Measurements from ENCODE around the gene TUBB2A. TPM values are rescaled to one million over a fixed set of nuclear protein-coding genes. Genes with fewer than 3 reads are reported as not detected.
"Not testable (repeated sequence)": the region's sequence is repeated elsewhere in the genome, so short reads cannot be mapped to it uniquely, and the experiment has no call there.

TUBB2A gene
- 265 and 319 TPM in 2 replicates for total RNA-seq (2014; rRNA removed; shearing (Covaris generic))

- peak; percentile 83 for DNase-seq (ENCODE audit: low read depth)
Observed at GRCh38 chr6:3157131-3157933, at the start of gene TUBB2A. Gene TUBB2A (minus strand): TSS chr6:3157544. CDS start chr6:3157463, 81 bp downstream.

- DNase-seq (ENCODE audit: low read depth) = no peak
Observed at GRCh38 chr6:3206339-3207015, 49.1 kb upstream of the TUBB2A start.

- peak; percentile 87 for DNase-seq (ENCODE audit: low read depth)
Observed at GRCh38 chr6:3205913-3206312, 48.6 kb upstream of the TUBB2A start.

- no peak for DNase-seq (ENCODE audit: low read depth)
Observed at GRCh38 chr6:3204921-3205320, 47.6 kb upstream of the TUBB2A start.

GRCh38 chr6:3202999-3203696 lies 45.8 kb upstream of the TUBB2A start:
- DNase-seq (ENCODE audit: low read depth) = peak; percentile 49

- no peak for DNase-seq (ENCODE audit: low read depth)
Observed at GRCh38 chr6:3201388-3201787, 44.0 kb upstream of the TUBB2A start.

- DNase-seq (ENCODE audit: low read depth) = no peak
Observed at GRCh38 chr6:3200682-3201081, 43.3 kb upstream of the TUBB2A start.

- DNase-seq (ENCODE audit: low read depth) = no peak
Observed at GRCh38 chr6:3199382-3199781, 42.0 kb upstream of the TUBB2A start.

- not testable (repeated sequence) for DNase-seq (ENCODE audit: low read depth)
Observed at GRCh38 chr6:3197734-3198133, 40.4 kb upstream of the TUBB2A start.

- peak; percentile 26 for DNase-seq (ENCODE audit: low read depth)
Observed at GRCh38 chr6:3196770-3197169, 39.4 kb upstream of the TUBB2A start.

- DNase-seq (ENCODE audit: low read depth) = peak; percentile 91
Observed at GRCh38 chr6:3195695-3196497, 38.6 kb upstream of the TUBB2A start.

- DNase-seq (ENCODE audit: low read depth) = no peak
Observed at GRCh38 chr6:3195420-3195694, 38.0 kb upstream of the TUBB2A start.

GRCh38 chr6:3194535-3195419 lies 37.4 kb upstream of the TUBB2A start:
- peak; percentile 85 for DNase-seq (ENCODE audit: low read depth)

- DNase-seq (ENCODE audit: low read depth) = no peak
Observed at GRCh38 chr6:3193102-3193849, 35.9 kb upstream of the TUBB2A start.

GRCh38 chr6:3190779-3191178 lies 33.4 kb upstream of the TUBB2A start:
- no peak for DNase-seq (ENCODE audit: low read depth)

GRCh38 chr6:3190056-3190455 lies 32.7 kb upstream of the TUBB2A start:
- no peak for DNase-seq (ENCODE audit: low read depth)

- DNase-seq (ENCODE audit: low read depth) = not testable (repeated sequence)
Observed at GRCh38 chr6:3189192-3189591, 31.8 kb upstream of the TUBB2A start.

- no peak for DNase-seq (ENCODE audit: low read depth)
Observed at GRCh38 chr6:3188262-3188661, 30.9 kb upstream of the TUBB2A start.

- DNase-seq (ENCODE audit: low read depth) = no peak
Observed at GRCh38 chr6:3186974-3187382, 29.6 kb upstream of the TUBB2A start.

- no peak for DNase-seq (ENCODE audit: low read depth)
Observed at GRCh38 chr6:3183066-3183465, 25.7 kb upstream of the TUBB2A start.

All from RPMI7951 (cell line).